Loucy (cell line): ENCODE data around the gene ZNF345.

Experiments
- CTCF ChIP-seq: fragments of 200-600 bp; sonication (generic); conservative IDR thresholded peaks from 2 replicates; pipeline ENCODE4 v1.5.1; 2014; ENCODE audit warnings: mild to moderate bottlenecking, antibody characterized with exemption, low read length
- EZH2phosphoT487 ChIP-seq: fragments of 200-600 bp; IDR thresholded peaks from 2 replicates; pipeline ENCODE4 v1.6.1; 2018; ENCODE audit warnings: antibody characterized with exemption, mild to moderate bottlenecking, moderate library complexity, borderline replicate concordance

- no peak for TF ChIP-seq EZH2phosphoT487
- no peak for TF ChIP-seq CTCF
Measured at GRCh38 chr19:36837176-36837905, 13.3 kb upstream of the ZNF345 start.
